ENCODE data around the gene BLOC1S5. TPM values are rescaled to one million over a fixed set of nuclear protein-coding genes. Genes with fewer than 3 reads are reported as not detected.
"Not testable (repeated sequence)": the region's sequence is repeated elsewhere in the genome, so short reads cannot be mapped to it uniquely, and the experiment has no call there.

The BLOC1S5 gene
- polyA plus RNA-seq, 1 donor (not counting 4 experiments of a cell fraction or from before 2014, with no cell fraction given): 8.8 TPM

DNA sequence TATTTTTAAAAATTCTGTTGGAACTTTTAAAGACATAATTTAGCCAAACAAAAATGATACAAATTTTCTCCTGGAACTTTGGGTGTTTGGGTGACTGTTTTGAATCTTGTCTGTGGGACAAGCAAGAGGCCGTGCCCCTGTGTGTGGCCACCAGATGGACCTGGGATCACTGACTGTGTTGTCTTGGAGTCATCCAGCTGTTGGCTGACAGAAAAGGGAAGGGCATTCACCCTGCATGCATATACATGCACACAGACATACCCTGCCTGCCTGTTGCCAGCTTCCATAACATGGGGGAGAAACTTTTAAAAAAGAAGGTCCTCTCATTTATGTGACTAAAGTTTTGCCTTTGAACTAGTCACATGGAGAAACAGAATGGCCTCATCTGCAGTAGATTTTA is 72.7 kb downstream of the BLOC1S5 start:
- H3K4me2 ChIP-seq (ENCODE audit: control insufficient read depth, extremely low read depth, insufficient read depth, low read depth, low read length): no peak overlapping the region
- H4K20me1 ChIP-seq (ENCODE audit: control insufficient read depth, extremely low read depth, insufficient read depth, low read length): no peaks in the 10 kb centered on the region
- H3K4me3 ChIP-seq (ENCODE audit: control insufficient read depth in 2 of 3, extremely low read depth in 1 of 3, insufficient read depth in 2 of 3, low read depth in 1 of 3, low read length in 3 of 3): no peak overlapping the region
- no peaks in the 10 kb centered on the region for H3K36me3 ChIP-seq (ENCODE audit: control insufficient read depth in 2 of 2, extremely low read depth in 1 of 2, insufficient read depth in 2 of 2, low read length in 2 of 2)
- no peak overlapping the region for H2AFZ ChIP-seq (ENCODE audit: control insufficient read depth, low read length)
- FAIRE-seq (no peak), DNase-seq (ENCODE audit: low read depth, low spot score) (no peak)
- dilution Hi-C loops (cut with MboI; ENCODE audit: extremely low pct_ligation_motif_present, low sequenced_read_pairs): no loop called here
- no peak overlapping the region for H3K9ac ChIP-seq (ENCODE audit: control insufficient read depth, extremely low read depth, insufficient read depth, low read length)
- H3K4me1 ChIP-seq (ENCODE audit: control insufficient read depth, extremely low read depth, insufficient read depth, low read length): no peaks in the 10 kb centered on the region
- H3K27ac ChIP-seq (ENCODE audit: control insufficient read depth, insufficient read depth, low read length): no peak overlapping the region
- no peaks in the 10 kb centered on the region for H3K9me1 ChIP-seq (ENCODE audit: control insufficient read depth, extremely low read depth, insufficient read depth, low read length)
- TF ChIP-seq, protein P1, sequence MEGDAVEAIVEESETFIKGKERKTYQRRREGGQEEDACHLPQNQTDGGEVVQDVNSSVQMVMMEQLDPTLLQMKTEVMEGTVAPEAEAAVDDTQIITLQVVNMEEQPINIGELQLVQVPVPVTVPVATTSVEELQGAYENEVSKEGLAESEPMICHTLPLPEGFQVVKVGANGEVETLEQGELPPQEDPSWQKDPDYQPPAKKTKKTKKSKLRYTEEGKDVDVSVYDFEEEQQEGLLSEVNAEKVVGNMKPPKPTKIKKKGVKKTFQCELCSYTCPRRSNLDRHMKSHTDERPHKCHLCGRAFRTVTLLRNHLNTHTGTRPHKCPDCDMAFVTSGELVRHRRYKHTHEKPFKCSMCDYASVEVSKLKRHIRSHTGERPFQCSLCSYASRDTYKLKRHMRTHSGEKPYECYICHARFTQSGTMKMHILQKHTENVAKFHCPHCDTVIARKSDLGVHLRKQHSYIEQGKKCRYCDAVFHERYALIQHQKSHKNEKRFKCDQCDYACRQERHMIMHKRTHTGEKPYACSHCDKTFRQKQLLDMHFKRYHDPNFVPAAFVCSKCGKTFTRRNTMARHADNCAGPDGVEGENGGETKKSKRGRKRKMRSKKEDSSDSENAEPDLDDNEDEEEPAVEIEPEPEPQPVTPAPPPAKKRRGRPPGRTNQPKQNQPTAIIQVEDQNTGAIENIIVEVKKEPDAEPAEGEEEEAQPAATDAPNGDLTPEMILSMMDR (optimal IDR thresholded peaks at IDR 0.05 in 1 of 3, IDR thresholded peaks at IDR 0.05 in 1 of 3, conservative IDR thresholded peaks at IDR 0.05 in 1 of 3; ENCODE audit: extremely low read depth in 1 of 3, insufficient read depth in 2 of 3, low read length in 3 of 3): peak in 1 of 3 experiments; percentile 13
- no peak for TF ChIP-seq EZH2 (IDR thresholded peaks at IDR 0.05; ENCODE audit: low read length)
- no peaks in the 10 kb centered on the region for H3K27me3 ChIP-seq (ENCODE audit: control insufficient read depth, extremely low read depth, insufficient read depth, low read length)
- H3K79me2 ChIP-seq (ENCODE audit: control insufficient read depth, insufficient read depth, low read length): no peaks in the 10 kb centered on the region
- no peaks in the 10 kb centered on the region for H3K9me3 ChIP-seq (ENCODE audit: control insufficient read depth, low read depth, low read length)

DNA sequence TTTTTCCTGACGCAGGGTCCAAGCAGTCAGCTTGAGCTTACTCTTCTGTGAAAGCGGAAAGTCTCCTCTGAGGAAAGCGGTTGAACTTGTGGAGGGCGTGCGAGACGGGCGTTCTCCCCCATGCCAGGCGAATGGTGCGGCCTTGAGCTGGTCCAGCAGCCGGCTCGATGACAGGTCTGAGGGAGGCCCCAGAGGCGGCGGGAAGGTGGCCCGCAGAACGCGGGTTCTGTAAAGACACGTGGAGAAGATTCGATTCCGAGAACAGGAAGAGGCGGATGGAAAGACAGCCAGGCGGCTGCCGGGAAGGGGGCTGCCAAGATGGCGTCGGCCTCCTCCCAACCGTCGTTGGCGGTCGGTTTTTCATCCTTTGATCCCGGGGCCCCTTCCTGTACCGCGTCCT is 78.0 kb downstream of the BLOC1S5 start:
- dilution Hi-C loops (cut with MboI; ENCODE audit: extremely low pct_ligation_motif_present, low sequenced_read_pairs): no loop called here
- FAIRE-seq: no peak
- Histone ChIP-seq H3K4me1 (ENCODE audit: control insufficient read depth, extremely low read depth, insufficient read depth, low read length) (no peaks in the 10 kb centered on the region), H3K27ac (ENCODE audit: control insufficient read depth, insufficient read depth, low read length) (no peak overlapping the region), H3K9me3 (ENCODE audit: control insufficient read depth, low read depth, low read length) (no peaks in the 10 kb centered on the region), H2AFZ (ENCODE audit: control insufficient read depth, low read length) (no peak overlapping the region), H3K4me2 (ENCODE audit: control insufficient read depth, extremely low read depth, insufficient read depth, low read depth, low read length) (no peak overlapping the region), H3K9me1 (ENCODE audit: control insufficient read depth, extremely low read depth, insufficient read depth, low read length) (no peaks in the 10 kb centered on the region), H3K9ac (ENCODE audit: control insufficient read depth, extremely low read depth, insufficient read depth, low read length) (no peak overlapping the region), H3K27me3 (ENCODE audit: control insufficient read depth, extremely low read depth, insufficient read depth, low read length) (no peaks in the 10 kb centered on the region), H4K20me1 (ENCODE audit: control insufficient read depth, extremely low read depth, insufficient read depth, low read length) (no peaks in the 10 kb centered on the region), H3K4me3 (ENCODE audit: control insufficient read depth in 2 of 3, extremely low read depth in 1 of 3, insufficient read depth in 2 of 3, low read depth in 1 of 3, low read length in 3 of 3) (no peak overlapping the region), H3K79me2 (ENCODE audit: control insufficient read depth, insufficient read depth, low read length) (no peaks in the 10 kb centered on the region), H3K36me3 (ENCODE audit: control insufficient read depth in 2 of 2, extremely low read depth in 1 of 2, insufficient read depth in 2 of 2, low read length in 2 of 2) (no peaks in the 10 kb centered on the region)
- DNase-seq (ENCODE audit: low read depth, low spot score): no peak
- TF ChIP-seq EZH2 (IDR thresholded peaks at IDR 0.05; ENCODE audit: low read length): no peak
- TF ChIP-seq, protein P1 (optimal IDR thresholded peaks at IDR 0.05 in 1 of 3, IDR thresholded peaks at IDR 0.05 in 1 of 3, conservative IDR thresholded peaks at IDR 0.05 in 1 of 3; ENCODE audit: extremely low read depth in 1 of 3, insufficient read depth in 2 of 3, low read length in 3 of 3): no peak

DNA sequence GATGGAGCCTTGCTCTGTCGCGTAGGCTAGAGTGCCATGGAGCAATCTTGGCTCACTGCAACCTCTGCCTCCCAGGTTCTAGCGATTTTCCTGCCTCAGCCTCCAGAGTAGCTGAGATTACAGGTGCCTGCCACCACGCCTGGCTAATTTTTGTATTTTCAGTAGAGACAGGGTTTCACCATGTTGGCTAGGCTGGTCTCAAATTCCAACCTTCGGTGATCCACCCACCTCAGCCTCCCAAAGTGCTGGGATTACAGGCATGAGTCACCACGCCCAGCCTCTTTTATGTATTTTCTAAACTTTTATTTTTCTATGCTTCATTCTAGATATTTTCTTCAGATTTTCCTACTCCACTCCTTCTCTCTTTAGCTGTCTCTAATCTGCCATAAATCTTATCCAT is 80.2 kb downstream of the BLOC1S5 start:
- not testable (repeated sequence) for H3K9me1 ChIP-seq (ENCODE audit: control insufficient read depth, extremely low read depth, insufficient read depth, low read length)

More for the DNA sequence above, 80.2 kb downstream of the BLOC1S5 start:
- FAIRE-seq; H2AFZ ChIP-seq (ENCODE audit: control insufficient read depth, low read length); H3K36me3 ChIP-seq (ENCODE audit: control insufficient read depth in 2 of 2, extremely low read depth in 1 of 2, insufficient read depth in 2 of 2, low read length in 2 of 2); H3K27ac ChIP-seq (ENCODE audit: control insufficient read depth, insufficient read depth, low read length); H3K27me3 ChIP-seq (ENCODE audit: control insufficient read depth, extremely low read depth, insufficient read depth, low read length); dilution Hi-C loops (cut with MboI; ENCODE audit: extremely low pct_ligation_motif_present, low sequenced_read_pairs); H3K4me1 ChIP-seq (ENCODE audit: control insufficient read depth, extremely low read depth, insufficient read depth, low read length); DNase-seq (ENCODE audit: low read depth, low spot score); H3K9ac ChIP-seq (ENCODE audit: control insufficient read depth, extremely low read depth, insufficient read depth, low read length); H3K9me3 ChIP-seq (ENCODE audit: control insufficient read depth, low read depth, low read length); H3K4me3 ChIP-seq (ENCODE audit: control insufficient read depth in 2 of 3, extremely low read depth in 1 of 3, insufficient read depth in 2 of 3, low read depth in 1 of 3, low read length in 3 of 3); H3K79me2 ChIP-seq (ENCODE audit: control insufficient read depth, insufficient read depth, low read length); H4K20me1 ChIP-seq (ENCODE audit: control insufficient read depth, extremely low read depth, insufficient read depth, low read length); H3K4me2 ChIP-seq (ENCODE audit: control insufficient read depth, extremely low read depth, insufficient read depth, low read depth, low read length): not testable (repeated sequence)
